T-helper 9 cell (primary cell): ENCODE data around the gene RPL15.
A peak's percentile ranks its signal among the peaks of the same experiment; 100 is the strongest.
"Not testable (repeated sequence)": the region's sequence is repeated elsewhere in the genome, so short reads cannot be mapped to it uniquely, and the experiment has no call there.

Experiments used
- DNase-seq: peaks from one replicate; pipeline ENCODE4 v3.0.0-alpha.2; 2020
- total RNA-seq, 2 donors: gene quantifications; one replicate each; lab custom pipeline; 2026; lab: John Stamatoyannopoulos, UW

RPL15 gene
- total RNA-seq, result 931 to 936 reads per million in 2 donors

DNA sequence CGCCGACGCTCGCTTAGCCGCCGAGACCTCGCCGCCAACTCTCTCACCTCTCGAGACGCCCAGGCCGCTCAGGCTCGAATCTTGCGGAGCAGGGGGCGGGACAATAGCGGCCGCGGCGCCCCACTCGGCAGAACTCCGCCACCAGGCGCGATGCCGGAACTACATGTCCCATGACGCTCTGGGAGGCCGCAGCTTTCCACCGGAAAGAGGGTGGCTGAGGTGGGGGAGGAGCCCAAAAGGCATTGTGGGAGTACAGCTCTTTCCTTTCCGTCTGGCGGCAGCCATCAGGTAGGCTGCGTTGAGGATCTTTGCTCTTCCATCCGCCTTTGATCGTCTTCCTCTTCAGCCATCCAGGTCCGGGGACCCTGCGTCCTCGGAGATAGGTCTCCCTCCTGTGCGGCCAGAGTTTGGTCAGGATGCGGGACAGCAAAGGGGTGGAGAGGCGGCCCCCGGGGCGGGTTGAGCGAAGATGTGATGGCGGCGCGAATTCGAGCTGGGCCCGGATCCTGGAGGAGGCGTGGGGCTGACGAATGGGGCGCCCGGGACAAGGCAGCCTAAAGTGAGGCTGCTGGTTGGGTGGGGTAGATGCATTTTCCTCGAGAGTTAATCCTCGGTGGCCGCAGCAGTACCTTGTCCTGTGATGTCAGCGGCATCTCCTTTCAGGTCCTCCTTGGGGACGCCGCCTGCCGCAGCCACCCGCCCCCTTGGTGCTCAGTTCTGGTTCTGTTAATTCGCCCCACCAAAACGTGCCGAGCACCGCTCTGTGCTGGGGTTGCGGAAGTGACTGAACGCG lies at the start of gene RPL15, which contains the start of gene NKIRAS1:
Gene RPL15, plus strand, starts transcription at position 247 of the 793 bp plus-strand sequence. CDS start 728 bp downstream, outside the sequence.
Gene NKIRAS1, minus strand, starts transcription at position 105 of the 793 bp plus-strand sequence. CDS start 6,086 bp downstream, outside the sequence.
- peak; percentile 95 for DNase-seq

DNA sequence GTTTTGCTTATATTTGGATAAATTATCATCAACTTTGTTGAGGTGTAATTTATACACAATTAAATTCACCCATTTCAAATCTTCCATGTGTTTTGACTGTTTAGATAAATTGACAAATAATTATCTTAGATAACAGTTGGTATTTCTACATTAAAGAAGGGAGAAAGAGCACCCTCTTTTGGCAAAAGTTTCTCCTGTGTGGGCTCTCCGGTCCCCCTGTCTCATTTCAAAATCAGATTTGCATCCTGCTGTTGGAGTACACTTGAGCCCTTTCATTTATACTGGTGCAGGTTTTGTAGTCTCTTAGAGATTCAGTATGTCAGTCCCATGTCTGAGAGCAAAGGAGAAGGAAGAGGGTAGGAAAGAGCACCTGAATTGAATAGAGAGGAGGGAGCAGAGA lies 49.5 kb upstream of the RPL15 start:
- DNase-seq, result no peak

DNA sequence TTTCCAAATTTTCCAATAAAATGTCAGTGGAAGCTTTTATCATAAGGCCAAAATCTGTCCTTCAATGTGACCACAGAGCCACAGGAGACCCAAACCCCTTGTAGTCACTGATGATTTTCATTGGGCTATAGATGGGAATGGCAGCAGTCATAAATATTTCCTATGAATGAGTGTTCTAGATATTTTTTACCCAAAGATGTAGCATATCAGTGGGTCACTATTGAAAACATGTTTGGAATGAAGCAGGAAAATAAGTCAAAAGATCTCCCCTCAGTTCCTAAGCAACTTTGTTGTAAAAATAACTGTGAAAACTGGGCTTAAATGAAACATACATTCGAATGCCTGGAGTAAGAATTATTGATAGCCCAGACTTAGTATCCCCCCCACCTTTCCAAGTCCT lies 49.1 kb upstream of the RPL15 start:
- DNase-seq, result no peak

DNA sequence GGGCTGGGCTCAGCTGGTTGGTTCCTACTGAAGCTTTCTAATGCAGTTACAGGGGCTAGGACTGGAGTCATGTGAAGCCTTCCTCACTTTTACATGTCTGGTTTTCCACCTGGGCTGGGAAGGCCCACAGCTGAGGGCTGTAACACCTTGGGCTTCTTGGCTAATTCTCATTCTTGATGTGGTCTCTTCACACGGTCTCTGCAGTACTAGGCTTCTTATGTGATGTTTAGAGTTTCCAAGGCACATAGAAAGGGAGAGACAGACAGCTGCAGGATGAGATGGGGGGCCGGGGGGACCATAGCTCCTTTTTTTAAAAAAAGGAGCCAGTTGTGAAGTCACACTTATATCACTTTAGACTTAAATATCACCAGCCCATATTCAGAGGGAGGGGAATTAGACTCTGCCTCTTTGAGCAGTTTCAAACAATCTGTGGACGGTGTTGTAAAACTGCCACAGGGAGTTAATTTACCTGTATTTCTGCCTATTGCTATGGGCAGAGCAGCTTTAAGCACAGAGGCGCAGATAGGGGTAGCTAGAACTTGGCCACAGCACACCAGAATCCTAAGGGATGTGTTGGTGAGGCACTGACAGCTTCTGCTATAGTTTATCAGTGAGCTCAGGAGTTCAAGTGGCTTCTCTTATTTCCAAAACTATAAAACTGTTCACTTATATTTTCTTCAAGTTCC lies 46.8 kb upstream of the RPL15 start:
- DNase-seq, result no peak

DNA sequence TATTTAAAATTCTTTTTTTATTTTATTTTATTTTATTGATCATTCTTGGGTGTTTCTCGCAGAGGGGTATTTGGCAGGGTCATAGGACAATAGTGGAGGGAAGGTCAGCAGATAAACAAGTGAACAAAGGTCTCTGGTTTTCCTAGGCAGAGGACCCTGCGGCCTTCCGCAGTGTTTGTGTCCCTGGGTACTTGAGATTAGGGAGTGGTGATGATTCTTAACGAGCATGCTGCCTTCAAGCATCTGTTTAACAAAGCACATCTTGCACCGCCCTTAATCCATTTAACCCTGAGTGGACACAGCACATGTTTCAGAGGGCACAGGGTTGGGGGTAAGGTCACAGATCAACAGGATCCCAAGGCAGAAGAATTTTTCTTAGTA lies 46.3 kb upstream of the RPL15 start:
- DNase-seq, result not testable (repeated sequence)

DNA sequence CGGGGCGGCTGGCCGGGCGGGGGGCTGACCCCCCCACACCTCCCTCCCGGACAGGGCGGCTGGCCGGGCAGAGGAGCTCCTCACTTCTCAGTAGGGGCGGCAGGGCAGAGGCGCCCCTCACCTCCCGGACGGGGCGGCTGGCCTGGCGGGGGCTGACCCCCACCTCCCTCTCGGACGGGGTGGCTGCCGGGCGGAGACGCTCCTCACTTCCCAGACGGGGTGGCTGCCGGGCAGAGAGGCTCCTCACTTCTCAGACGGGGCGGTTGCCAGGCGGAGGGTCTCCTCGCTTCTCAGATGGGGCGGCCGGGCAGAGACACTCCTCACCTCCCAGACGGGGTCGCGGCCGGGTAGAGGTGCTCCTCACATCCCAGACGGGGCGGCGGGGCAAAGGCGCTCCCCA lies 45.6 kb upstream of the RPL15 start:
- not testable (repeated sequence) for DNase-seq

DNA sequence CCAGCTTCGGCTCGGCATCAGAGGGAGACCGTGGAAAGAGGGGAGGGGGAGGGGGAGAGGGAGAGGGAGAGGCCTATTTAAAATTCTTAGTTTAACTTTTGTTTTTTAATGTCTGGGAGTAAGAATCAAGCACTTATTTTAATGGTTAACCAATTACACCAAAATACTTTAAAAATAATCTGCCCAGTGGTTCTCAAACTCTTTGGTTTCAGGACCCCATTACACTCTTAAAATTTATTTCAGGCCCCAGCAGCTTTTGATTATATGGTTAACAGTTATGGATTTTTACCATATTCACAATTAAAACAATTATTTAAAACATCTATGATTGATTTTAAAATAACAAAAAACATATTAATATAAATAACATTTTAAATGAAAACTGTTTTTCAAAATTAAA lies 44.6 kb upstream of the RPL15 start:
- no peak for DNase-seq

DNA sequence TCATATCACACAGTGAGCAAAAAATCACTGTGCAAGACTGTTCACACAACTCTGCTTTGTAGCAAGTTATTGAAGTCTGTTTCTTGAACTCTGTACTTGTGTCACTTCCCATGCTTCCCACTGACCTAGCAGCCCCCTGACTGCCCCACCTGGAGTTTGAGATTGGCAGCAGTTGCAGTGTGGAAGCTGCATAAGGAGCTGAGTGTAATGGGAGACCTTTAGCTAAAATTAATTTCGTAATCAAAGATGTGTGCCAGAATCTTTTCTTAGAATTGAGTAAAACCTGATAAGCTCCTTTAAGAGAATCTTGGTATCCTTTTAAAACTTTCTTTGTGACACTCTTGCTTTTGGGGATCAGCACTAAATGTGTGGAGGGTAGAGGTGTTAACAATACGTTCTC lies 43.0 kb upstream of the RPL15 start:
- DNase-seq, result no peak

DNA sequence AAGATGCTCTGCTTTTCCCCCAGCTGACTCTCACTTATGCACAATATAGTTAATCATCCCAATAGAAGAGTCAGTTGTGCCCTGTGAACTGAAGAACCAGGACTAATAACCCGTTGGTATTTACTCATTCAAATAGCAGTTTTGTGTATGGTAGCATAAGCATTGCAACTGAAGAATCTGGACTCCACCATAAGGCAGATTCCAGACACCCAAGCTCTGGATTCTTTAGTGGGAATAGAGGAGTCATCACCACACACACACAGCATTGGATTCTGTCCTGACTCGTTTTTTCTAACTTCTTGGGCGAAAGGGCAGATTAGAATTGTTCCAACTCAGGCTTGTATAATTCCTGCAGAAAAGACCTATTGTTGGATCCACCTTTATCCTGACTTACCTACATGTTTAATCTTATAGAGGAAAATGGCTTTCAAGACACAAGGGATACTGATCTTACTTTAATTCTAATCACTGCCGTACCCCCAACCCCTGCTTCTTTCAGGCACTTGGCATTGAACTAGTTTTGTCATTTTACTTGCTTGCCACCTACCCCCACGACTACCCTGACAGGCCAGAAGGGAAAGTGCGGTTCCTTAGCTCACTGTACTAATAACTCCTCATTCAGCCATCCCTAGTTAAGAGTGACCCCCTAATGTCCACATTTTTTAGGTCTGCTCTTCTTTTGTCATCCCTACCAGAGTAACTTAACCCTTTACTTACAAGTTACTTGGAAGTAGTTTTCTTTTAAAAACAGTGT lies 42.4 kb upstream of the RPL15 start:
- no peak for DNase-seq

DNA sequence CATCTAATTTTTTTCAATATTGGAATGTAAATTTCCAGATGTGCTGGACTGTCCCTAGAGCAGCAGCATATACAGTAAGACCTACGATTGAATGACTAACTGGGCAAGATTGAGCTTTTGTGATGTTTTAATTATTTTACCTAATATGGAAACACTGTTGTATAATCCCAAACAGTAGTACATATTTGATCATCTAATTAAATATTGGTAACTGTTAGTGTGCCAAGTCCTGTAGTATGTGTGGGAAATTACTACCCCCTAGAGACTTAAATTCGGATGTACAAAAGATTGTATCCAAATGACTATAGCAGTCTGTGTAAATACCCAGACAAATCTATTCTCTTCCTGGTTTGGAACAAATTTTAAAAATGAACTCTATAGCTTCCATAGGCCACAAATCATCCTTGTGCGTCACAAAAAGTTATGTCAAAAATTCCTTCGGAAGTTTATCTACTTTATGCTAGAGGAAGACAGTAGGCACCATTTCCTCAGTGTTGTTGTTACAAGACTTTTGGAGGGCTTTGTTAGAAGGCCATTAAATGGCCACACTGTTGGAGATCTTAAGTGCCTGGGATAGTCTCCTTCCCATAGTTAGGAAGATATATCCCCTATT lies 41.7 kb upstream of the RPL15 start:
- DNase-seq, result no peak

DNA sequence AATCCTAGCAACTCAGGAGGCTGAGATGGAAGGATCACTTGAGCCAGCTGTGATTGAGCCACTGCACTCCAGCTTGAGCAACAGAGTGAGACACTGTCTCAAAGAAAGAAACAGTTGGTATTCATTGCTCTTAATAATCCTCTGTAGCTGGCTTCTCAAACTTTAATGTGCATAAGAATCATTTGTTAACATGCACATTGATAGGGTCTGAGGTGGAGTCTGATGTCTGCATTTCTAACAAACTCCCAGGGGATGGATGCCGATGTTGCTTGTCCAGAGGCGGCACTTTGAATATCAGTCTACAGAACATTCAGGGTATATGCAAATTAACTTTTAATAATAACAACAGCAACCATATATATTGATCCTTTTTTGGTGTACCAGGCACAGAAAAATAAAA lies 40.0 kb upstream of the RPL15 start:
- no peak for DNase-seq

DNA sequence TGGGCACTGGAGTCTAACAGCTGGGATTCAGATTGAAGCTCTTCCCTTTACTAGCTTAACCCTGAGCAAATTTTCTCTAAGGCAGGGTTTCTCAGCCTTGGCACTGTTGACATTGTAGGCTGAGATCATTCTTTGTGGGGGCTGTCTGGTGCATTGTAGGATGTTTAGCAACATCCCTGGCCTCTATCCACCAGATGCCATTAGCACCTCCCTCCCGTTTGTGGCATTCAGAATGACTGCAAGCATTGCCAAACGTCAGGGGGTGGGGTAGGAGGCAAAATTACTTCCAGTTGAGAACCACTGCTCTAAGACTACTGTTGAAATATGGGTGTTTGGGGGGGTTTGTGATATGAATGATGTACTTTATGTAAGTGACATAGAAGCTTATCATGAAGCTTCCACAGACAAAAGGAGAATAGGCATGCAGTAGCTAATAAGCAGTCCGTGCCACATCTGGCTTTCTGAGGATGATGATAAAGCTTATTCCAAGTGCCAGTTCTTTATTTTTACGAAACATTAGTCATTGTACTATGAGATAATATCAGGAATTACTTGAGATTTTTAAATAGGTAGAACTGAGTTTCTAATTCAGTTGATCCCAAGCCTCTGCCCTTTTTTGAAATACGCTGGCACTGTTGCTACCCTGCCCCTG lies 39.5 kb upstream of the RPL15 start:
- no peak for DNase-seq

DNA sequence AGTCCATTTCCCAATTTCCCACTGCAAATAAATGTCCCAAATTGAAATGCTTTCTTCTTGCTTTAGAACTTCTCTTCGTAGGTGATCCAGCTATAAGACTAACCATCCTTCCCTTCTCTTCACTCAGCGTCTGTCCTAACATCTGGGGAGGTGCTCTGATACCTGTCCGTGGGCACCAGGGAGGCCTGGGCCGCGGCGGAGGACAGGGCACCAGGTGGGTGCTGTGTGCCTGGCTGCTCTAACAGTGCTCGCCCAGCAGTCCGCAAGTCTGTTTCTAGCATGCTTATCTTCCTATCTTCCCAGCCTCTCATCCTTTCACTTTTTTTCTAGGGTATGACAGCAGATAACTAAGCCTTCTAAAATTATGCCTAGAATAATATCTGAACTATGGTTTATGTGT lies 37.4 kb upstream of the RPL15 start:
- no peak for DNase-seq

DNA sequence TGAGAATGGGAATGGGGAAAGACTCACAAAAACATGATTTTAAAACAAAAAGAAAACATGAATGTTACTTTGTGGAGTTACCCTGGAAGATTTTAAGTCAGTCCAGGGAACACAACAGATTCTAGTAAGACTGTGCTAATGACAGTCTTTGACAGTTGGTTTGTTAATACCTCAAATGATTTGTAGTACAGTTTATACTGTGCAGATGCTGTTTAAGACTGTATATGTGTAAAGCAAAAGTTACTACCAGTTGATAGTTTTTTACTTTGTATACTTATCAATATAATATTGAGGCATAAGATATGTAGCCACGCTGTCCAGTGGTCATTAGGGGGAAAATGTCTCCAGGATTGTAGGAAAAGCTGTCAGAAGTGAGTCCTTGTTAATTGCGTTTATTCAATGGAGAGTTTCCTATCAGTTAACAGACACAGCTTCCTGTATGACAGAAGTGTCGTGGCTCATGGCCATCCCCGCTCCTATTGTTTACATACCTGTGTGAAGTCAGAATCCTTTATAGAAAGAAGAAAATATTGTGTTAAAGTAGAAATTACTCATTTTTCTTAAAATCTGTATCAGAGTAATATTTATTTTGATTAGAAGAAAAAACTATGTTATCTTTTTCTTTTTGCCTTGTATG lies 36.1 kb upstream of the RPL15 start:
- DNase-seq, result no peak

DNA sequence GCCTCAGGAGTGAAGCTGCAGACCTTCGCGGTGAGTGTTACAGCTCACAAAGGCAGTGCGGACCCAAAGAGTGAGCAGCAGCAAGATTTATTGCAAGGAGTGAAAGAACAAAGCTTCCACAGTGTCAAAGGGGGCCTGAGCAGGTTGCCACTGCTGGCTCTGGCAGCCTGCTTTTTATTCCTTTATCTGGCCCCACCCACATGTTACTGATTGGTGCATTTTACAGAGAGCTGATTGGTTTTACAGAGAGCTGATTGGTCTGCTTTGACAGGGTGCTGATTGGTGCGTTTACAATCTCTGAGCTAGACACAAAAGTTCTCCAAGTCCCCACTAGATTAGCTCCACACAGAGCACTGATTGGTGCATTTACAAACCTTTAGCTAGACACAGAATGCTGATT lies 34.9 kb upstream of the RPL15 start:
- DNase-seq, result not testable (repeated sequence)

DNA sequence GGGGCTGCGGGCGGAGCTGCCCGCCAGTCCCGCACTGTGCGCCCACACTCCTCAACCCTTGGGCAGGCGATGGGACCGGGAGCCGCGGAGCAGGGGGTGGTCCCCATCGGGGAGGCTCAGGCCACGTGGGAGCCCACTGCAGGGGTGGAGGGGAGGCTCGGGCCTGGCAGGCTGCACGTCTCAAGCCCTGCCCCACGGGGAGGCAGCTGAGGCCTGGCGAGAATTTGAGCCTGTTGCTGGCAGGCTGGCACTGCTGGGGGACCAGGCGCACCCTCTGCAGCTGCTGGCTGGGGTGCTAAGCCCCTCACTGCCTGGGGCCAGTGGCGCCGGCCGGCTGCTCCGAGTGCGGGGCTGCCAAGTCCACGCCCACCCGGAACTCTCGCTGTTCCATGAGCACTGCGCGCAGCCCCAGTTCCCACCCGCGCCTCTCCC lies 34.4 kb upstream of the RPL15 start:
- DNase-seq, result no peak

DNA sequence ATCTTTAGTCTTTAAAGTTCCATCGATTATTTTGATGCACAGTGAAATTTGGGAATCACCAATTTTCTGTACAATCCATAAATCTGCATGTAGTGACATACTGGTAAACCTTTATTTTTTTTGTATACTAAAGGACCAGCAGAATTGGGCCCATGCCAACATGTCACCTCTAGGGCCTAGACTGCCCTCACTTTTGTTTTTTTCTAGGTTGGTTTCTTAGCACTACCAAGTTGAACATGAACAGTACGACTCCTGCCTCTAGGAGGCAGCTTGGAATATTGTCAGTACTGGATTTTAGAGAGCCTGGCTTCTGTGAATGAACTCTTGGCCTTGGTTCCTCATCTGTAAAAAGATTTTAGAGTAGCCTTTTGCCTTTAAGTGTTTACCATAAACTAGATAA lies 32.5 kb upstream of the RPL15 start:
- no peak for DNase-seq

DNA sequence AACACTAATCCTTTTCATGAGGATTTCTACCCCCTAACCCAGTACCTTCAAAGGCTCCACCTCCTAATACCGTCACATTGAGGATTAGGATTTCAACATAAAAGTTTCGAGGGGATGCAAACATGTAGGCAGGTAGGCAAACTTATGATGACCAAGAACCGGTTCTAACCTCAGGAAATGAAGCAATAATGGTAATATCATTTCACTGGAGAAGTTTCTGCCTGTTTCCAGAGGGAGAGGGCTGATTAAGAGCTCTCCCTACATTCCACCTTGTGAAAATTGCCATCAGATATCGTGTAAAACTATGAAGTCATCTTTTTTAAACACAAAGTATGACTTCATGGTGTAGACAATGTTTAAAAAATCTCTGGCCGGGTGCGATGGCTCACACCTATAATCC lies 31.7 kb upstream of the RPL15 start:
- DNase-seq, result no peak

DNA sequence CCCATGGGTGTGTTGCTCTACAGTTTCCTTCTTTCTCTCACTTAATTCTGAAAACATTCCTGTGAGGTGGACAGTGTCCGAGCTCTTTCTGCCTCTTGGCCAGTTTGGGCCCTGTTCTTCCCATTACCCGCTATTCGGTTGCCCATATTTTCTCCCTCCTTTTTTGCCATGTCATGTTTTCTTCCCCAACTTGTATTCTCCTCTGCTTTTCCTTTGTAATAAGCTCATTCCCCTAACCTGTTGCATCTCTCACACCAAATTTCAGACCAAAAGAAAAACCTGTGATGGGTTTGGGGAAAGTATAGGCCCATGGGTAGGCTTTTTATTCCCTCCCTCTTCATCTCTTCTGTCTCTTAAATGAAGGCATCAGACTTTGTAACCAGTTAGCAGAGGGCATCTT lies 30.6 kb upstream of the RPL15 start:
- no peak for DNase-seq

DNA sequence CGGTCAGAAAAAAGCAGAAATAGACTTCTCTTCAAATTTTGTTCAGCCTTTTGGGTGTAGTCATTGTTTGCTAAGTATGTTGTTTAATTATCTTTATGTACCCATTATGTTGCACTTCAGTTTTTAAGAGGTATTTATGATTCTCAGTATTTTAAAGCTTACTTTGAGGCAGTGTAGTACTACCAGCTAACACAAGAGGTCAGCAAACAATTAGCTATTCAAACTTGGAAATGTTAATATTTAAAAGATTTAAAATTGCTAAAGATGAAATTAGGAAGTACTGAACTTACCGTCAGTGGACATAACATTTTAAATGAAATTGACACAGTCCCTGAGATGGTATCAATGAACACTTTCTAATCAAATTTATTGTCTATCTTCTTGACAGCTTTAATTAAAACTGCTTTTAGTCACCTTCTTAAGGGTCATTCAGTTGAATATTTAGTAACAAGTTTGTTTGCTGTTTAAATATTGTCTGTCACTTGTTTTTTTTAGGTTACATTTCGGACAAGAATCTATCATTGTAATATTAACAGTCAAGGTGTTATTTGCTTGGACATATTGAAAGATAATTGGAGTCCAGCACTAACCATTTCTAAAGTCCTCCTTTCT lies 28.2 kb upstream of the RPL15 start:
- DNase-seq, result no peak

DNA sequence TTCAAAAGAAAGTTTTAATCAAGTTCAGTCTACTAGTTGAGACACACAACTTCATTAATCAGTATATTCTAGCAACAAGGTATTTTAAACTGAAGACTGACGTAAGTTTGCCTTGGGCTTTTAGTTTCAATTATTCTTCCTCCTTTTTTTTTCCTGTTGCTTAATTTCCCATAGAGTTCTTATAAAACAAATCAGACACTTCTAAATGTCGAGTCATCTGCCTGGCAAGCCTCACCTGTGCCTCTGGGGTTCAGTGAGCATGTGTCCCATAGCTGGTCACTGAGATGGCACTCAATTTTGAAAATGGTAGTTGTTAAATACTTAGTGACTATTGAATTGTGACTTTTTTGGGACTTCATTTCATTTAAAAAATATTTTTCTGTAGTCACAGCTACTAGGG lies 27.5 kb upstream of the RPL15 start:
- no peak for DNase-seq

DNA sequence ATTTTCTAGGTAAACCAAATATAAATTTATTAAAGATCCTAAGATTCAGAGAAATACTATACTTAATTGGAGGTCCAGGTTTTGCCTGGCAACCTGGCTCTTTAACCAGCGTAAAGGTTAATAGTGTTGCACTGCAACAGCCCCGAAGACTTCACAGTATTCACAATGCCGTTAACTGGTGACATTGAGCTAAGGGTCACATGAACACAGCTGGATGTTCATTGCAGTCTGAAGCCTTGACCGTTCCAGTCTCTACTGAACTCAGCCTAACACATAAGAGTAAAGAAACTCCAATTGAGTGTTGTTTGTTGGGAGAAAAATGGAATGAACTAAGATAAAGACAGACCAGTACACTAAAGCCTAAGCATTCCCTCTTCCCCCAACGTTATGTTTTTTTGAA lies 27.0 kb upstream of the RPL15 start:
- DNase-seq, result no peak
